Neural progenitor cell (in vitro differentiated cells): ENCODE results near the gene MAP2K5. TPM values are rescaled to one million over a fixed set of nuclear protein-coding genes. Genes with fewer than 3 reads are reported as not detected.

Source experiments
- DNase-seq: peaks from one replicate; pipeline ENCODE4 v3.0.0-alpha.2; 2016; ENCODE audit warnings: low spot score
- H2AFZ ChIP-seq: fragments of 200-600 bp; sonication (generic); replicated peaks from 2 replicates; pipeline ENCODE4 v1.6.1; 2016; ENCODE audit warnings: antibody characterized with exemption
- H3F3A ChIP-seq: fragments of 200-600 bp; sonication (generic); 2 replicates; pipeline ENCODE4 v1.6.1; 2016; ENCODE audit warnings: antibody characterized with exemption, low read depth
- H3K27ac ChIP-seq: fragments of 200-600 bp; sonication (generic); 2 replicates; pipeline ENCODE4 v1.5.1; 2016; ENCODE audit warnings: mild to moderate bottlenecking
- H3K27me3 ChIP-seq: fragments of 200-600 bp; sonication (generic); 2 replicates; pipeline ENCODE4 v1.6.1; 2016; ENCODE audit warnings: mild to moderate bottlenecking, moderate library complexity
- H3K36me3 ChIP-seq: fragments of 200-600 bp; sonication (generic); 2 replicates; pipeline ENCODE4 v1.5.1; 2016
- H3K4me1 ChIP-seq: fragments of 200-600 bp; sonication (generic); 2 replicates; pipeline ENCODE4 v1.6.1; 2016; ENCODE audit warnings: mixed run types
- H3K4me2 ChIP-seq: fragments of 200-600 bp; sonication (generic); 2 replicates; pipeline ENCODE4 v1.6.1; 2016
- H3K4me3 ChIP-seq: fragments of 200-600 bp; sonication (generic); 2 replicates; pipeline ENCODE4 v1.5.1; 2016
- H3K79me2 ChIP-seq: fragments of 200-600 bp; sonication (generic); 2 replicates; pipeline ENCODE4 v1.6.1; 2016; ENCODE audit warnings: low read depth
- H3K9ac ChIP-seq: fragments of 200-600 bp; sonication (generic); 2 replicates; pipeline ENCODE4 v1.6.1; 2016
- H3K9me3 ChIP-seq: fragments of 200-600 bp; sonication (generic); 2 replicates; pipeline ENCODE4 v1.5.1; 2016; ENCODE audit warnings: low read depth
- H4K20me1 ChIP-seq: fragments of 200-600 bp; sonication (generic); 2 replicates; pipeline ENCODE4 v1.6.1; 2016; ENCODE audit warnings: low read depth
- H3K27ac Mint-ChIP-seq: 3 replicates; pipeline ENCODE4 v1.8.0; 2021; ENCODE audit warnings: mixed read lengths
- H3K27me3 Mint-ChIP-seq: 2 replicates; pipeline ENCODE4 v1.8.0; 2022; ENCODE audit warnings: low read depth, mild to moderate bottlenecking, inconsistent platforms, moderate library complexity, mixed read lengths; ENCODE audit not compliant: insufficient read depth
- H3K36me3 Mint-ChIP-seq: 3 replicates; pipeline ENCODE4 v1.8.0; 2021; ENCODE audit warnings: mixed read lengths
- H3K4me1 Mint-ChIP-seq: 3 replicates; pipeline ENCODE4 v1.8.0; 2021; ENCODE audit warnings: mixed read lengths
- H3K4me3 Mint-ChIP-seq: 3 replicates; pipeline ENCODE4 v1.8.0; 2021; ENCODE audit warnings: mild to moderate bottlenecking, moderate library complexity, mixed read lengths
- H3K9me3 Mint-ChIP-seq: 3 replicates; pipeline ENCODE4 v1.8.0; 2020; ENCODE audit warnings: mixed read lengths
- EZH2 ChIP-seq: fragments of 200-600 bp; sonication (generic); IDR thresholded peaks from 2 replicates; pipeline ENCODE4 v1.6.1; 2017; ENCODE audit warnings: antibody characterized with exemption, mild to moderate bottlenecking, moderate library complexity
- EZH2phosphoT487 ChIP-seq: fragments of 200-600 bp; sonication (generic); IDR thresholded peaks from 2 replicates; pipeline ENCODE4 v1.6.1; 2017; ENCODE audit warnings: antibody characterized with exemption
- total RNA-seq: library from RNA; depleted of rRNA; stranded (reverse); fragments of >200 nt; gene quantifications from 2 replicates; pipeline ENCODE4 v1.2.3, GENCODE V29; 2015; ENCODE audit warnings: low replicate concordance
- TF ChIP-seq, protein P1 (sequence below): fragments of 200-600 bp; sonication (generic); IDR thresholded peaks from 2 replicates; pipeline ENCODE4 v1.5.1; 2017; ENCODE audit warnings: antibody characterized with exemption, mild to moderate bottlenecking

Gene MAP2K5
- total RNA-seq, 1 donor from 2014 or later: 17.2 TPM

DNA sequence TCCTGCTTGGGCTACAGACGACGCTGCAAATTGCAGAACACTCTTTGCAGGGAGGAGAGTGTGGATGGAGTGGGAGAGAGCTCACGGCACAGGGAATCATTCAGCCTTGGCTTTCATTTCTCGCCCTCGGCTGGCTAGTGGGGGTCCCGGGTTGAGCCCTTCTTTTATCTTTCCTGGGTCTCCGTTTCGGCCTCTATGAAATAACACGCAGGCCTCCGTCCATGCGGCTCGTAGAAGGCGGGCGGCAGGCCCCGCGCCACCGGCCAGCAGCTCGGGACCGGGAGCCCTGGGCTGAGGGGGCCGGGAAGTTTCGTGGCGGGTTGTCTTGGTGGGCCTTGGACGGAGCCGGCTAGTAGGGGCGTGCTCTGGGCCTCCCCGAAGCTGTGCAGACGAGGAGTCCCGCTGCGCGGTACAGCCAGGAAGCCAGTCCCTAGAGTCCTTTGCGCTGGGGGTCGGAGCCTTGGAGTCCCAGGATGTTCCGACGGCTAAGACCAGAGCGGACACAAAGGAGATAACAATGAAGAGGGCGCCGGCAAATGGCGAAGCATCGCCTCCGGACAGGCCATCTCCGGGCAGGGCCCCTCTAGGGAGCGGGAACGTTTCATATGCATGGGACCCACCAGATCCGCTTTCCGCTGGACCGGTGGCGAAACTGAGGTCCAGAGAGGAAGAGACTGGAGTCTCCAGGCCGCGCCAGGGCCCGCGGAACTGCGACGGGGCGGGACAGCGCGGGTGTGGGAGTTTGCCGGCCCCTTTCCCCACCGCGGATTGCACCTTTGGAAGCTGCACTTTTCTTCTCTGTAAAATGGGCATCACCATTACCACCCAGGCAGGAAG lies 293.0 kb downstream of the MAP2K5 start:
- Histone ChIP-seq H3K27ac (no peak overlapping the region), H3K79me2 (no peaks in the 10 kb centered on the region), H3K9ac (no peak overlapping the region), H3K36me3 (no peaks in the 10 kb centered on the region), H3K4me2 (peak overlapping the region; percentile 82), H3K4me3 (peak overlapping the region; percentile 56), H2AFZ (peak overlapping the region; percentile 91), H3K9me3 (no peaks in the 10 kb centered on the region), H4K20me1 (peaks cover 7% of the 10 kb centered on the region), H3F3A (peaks cover 75% of the 10 kb centered on the region), H3K27me3 (peaks cover 90% of the 10 kb centered on the region), H3K4me1 (peaks cover 45% of the 10 kb centered on the region)
- no peak overlapping the region for H3K27ac Mint-ChIP-seq
- peaks cover 34% of the 10 kb centered on the region for H3K4me1 Mint-ChIP-seq
- TF ChIP-seq, protein P1, sequence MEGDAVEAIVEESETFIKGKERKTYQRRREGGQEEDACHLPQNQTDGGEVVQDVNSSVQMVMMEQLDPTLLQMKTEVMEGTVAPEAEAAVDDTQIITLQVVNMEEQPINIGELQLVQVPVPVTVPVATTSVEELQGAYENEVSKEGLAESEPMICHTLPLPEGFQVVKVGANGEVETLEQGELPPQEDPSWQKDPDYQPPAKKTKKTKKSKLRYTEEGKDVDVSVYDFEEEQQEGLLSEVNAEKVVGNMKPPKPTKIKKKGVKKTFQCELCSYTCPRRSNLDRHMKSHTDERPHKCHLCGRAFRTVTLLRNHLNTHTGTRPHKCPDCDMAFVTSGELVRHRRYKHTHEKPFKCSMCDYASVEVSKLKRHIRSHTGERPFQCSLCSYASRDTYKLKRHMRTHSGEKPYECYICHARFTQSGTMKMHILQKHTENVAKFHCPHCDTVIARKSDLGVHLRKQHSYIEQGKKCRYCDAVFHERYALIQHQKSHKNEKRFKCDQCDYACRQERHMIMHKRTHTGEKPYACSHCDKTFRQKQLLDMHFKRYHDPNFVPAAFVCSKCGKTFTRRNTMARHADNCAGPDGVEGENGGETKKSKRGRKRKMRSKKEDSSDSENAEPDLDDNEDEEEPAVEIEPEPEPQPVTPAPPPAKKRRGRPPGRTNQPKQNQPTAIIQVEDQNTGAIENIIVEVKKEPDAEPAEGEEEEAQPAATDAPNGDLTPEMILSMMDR: no peak
- peak; percentile 98 for TF ChIP-seq EZH2
- TF ChIP-seq EZH2phosphoT487: peak; percentile 97
- no peaks in the 10 kb centered on the region for H3K36me3 Mint-ChIP-seq
- H3K27me3 Mint-ChIP-seq: peaks cover 77% of the 10 kb centered on the region
- H3K4me3 Mint-ChIP-seq: peak overlapping the region; percentile 79
- peaks cover 7% of the 10 kb centered on the region for H3K9me3 Mint-ChIP-seq
- peak; percentile 72 for DNase-seq

DNA sequence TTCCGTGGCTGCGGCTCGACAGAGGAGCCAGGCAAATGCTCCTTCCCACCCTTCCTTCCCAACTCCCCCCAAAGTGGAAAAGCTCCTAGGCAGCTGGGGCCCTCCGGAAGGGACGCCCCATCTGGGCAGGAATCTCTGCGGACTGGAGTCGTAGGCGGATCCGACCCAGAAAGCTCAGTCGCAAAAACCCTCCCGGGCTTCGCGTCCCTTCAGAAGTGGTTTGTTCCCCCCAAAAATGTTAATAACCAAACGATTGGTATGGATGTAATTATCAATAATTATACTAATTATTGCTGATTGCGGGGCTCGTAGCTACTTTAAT lies 293.6 kb downstream of the MAP2K5 start:
- Histone ChIP-seq H2AFZ (peak overlapping the region; percentile 91), H3K27ac (no peak overlapping the region), H3K9me3 (no peaks in the 10 kb centered on the region), H3K36me3 (no peaks in the 10 kb centered on the region), H3K4me1 (peaks cover 47% of the 10 kb centered on the region), H3K27me3 (peaks cover 84% of the 10 kb centered on the region), H3K79me2 (no peaks in the 10 kb centered on the region), H3K4me3 (peak overlapping the region; percentile 56), H3F3A (peaks cover 75% of the 10 kb centered on the region), H3K9ac (no peak overlapping the region), H4K20me1 (peaks cover 7% of the 10 kb centered on the region), H3K4me2 (peak overlapping the region; percentile 82)
- peaks cover 3% of the 10 kb centered on the region for H3K9me3 Mint-ChIP-seq
- TF ChIP-seq EZH2 (no peak), EZH2phosphoT487 (peak; percentile 18)
- TF ChIP-seq, protein P1: no peak
- DNase-seq: peak; percentile 48
- no peak overlapping the region for H3K27ac Mint-ChIP-seq
- H3K27me3 Mint-ChIP-seq: peaks cover 72% of the 10 kb centered on the region
- H3K36me3 Mint-ChIP-seq: no peaks in the 10 kb centered on the region
- peaks cover 36% of the 10 kb centered on the region for H3K4me1 Mint-ChIP-seq
- H3K4me3 Mint-ChIP-seq: peak overlapping the region; percentile 79

DNA sequence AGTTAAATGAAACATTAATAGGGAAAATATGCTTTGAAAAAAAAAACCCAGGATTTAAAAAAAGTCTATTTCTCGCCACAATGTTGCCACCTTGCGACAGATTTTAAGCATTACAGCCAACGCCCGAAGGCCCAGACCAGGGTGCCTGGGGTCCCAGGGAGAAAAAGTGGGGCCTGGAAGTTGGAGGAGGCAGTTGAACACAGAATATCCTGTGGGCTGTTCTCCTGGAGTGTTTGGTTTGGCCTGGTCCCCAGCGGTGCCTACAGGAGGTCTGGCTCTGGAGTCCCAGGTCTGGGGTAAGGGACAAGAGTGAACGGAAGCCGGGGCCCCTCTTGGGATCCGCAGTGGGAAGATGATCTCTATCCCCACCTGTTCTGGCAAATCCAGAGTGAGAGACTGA lies 294.0 kb downstream of the MAP2K5 start:
- no peak overlapping the region for H3K9ac ChIP-seq
- no peak overlapping the region for H2AFZ ChIP-seq
- peaks cover 80% of the 10 kb centered on the region for H3K27me3 ChIP-seq
- no peaks in the 10 kb centered on the region for H3K9me3 ChIP-seq
- H3K27ac ChIP-seq: no peak overlapping the region
- H4K20me1 ChIP-seq: peaks cover 7% of the 10 kb centered on the region
- H3K4me1 ChIP-seq: peaks cover 51% of the 10 kb centered on the region
- TF ChIP-seq, protein P1: peak; percentile 88
- no peak for TF ChIP-seq EZH2
- Mint-ChIP-seq H3K27me3 (peaks cover 72% of the 10 kb centered on the region), H3K9me3 (peaks cover 3% of the 10 kb centered on the region), H3K36me3 (no peaks in the 10 kb centered on the region), H3K4me3 (peak overlapping the region; percentile 79), H3K27ac (no peak overlapping the region), H3K4me1 (peaks cover 40% of the 10 kb centered on the region)
- peak overlapping the region; percentile 56 for H3K4me3 ChIP-seq
- DNase-seq: peak; percentile 69
- peaks cover 75% of the 10 kb centered on the region for H3F3A ChIP-seq
- H3K4me2 ChIP-seq: peak overlapping the region; percentile 82
- no peaks in the 10 kb centered on the region for H3K79me2 ChIP-seq
- H3K36me3 ChIP-seq: no peaks in the 10 kb centered on the region
